Thyroid gland (tissue), 4 donors: ENCODE measurements around the gene DNAAF5.

Source experiments
- CTCF ChIP-seq, 6 experiments: fragments of 200-600 bp in 3 of 6; fragments of 450-650 bp in 3 of 6; sonication (generic) in 3 of 6; IDR thresholded peaks; one replicate each; pipeline ENCODE4 v1.5.1; 2016 to 2019; ENCODE audit warnings: antibody characterized with exemption in 6 of 6, mild to moderate bottlenecking in 2 of 6, inconsistent platforms in 1 of 6, moderate library complexity in 1 of 6
- POLR2A ChIP-seq, 2 donors: fragments of 450-650 bp; IDR thresholded peaks; one replicate each; pipeline ENCODE4 v1.6.1; 2017; ENCODE audit warnings: antibody characterized with exemption in 2 of 2, mild to moderate bottlenecking in 2 of 2, moderate library complexity in 1 of 2

- TF ChIP-seq CTCF (IDR thresholded peaks at IDR 0.05) (no peak), POLR2A (IDR thresholded peaks at IDR 0.05) (no peak)
Observed at GRCh38 chr7:746155-747061, 19.9 kb downstream of the DNAAF5 start.
